H1 (cell line): ENCODE data around the gene DAB2IP. TPM values are rescaled to one million over a fixed set of nuclear protein-coding genes. Genes with fewer than 3 reads are reported as not detected.

ENCODE experiments used
- CTCF ChIA-PET: fragments of 300-600 bp; sonication (Branson Sonifier 250); formaldehyde crosslinking; loops from one replicate; lab custom pipeline; 2021; ENCODE audit not compliant: partially characterized antibody; lab: Charles Lee
- POLR2A ChIA-PET: fragments of 300-600 bp; sonication (Branson Sonifier 250); formaldehyde crosslinking; loops from one replicate; lab custom pipeline; 2021; ENCODE audit warnings: inconsistent platforms; ENCODE audit not compliant: partially characterized antibody; lab: Charles Lee
- DNase-seq, 2 experiments: peaks; one replicate each; pipeline versions ENCODE4 v3.0.0 to v3.0.0-alpha.2; 2010 to 2022; ENCODE audit warnings: low spot score in 2 of 2, low read depth in 1 of 2, mixed read lengths in 1 of 2
- FAIRE-seq: peaks from 2 replicates; lab custom pipeline; 2011; peaks lifted over from hg19 to GRCh38; lab: Jason Lieb, UNC
- H2AFZ ChIP-seq: 2 replicates; pipeline ENCODE4 v1.8.1; 2012; ENCODE audit warnings: low read length, inconsistent platforms
- H2AK5ac ChIP-seq: 2 replicates; pipeline ENCODE4 v1.6.1; 2013; ENCODE audit warnings: low read depth, low read length
- H2BK120ac ChIP-seq: replicated peaks from 2 replicates; pipeline ENCODE3; 2013; ENCODE audit warnings: low read depth, low read length, inconsistent platforms
- H2BK12ac ChIP-seq: 2 replicates; pipeline ENCODE4 v1.6.1; 2013; ENCODE audit warnings: low read depth, low read length
- H2BK15ac ChIP-seq: 2 replicates; pipeline ENCODE4 v1.6.1; 2013; ENCODE audit warnings: low read length
- H2BK20ac ChIP-seq: 2 replicates; pipeline ENCODE4 v1.6.1; 2013; ENCODE audit warnings: low read length
- H2BK5ac ChIP-seq: 2 replicates; pipeline ENCODE4 v1.6.1; 2013; ENCODE audit warnings: low read depth, low read length
- H3K14ac ChIP-seq: 2 replicates; pipeline ENCODE4 v1.6.1; 2013; ENCODE audit warnings: inconsistent platforms; ENCODE audit not compliant: insufficient read length
- H3K18ac ChIP-seq: 2 replicates; pipeline ENCODE4 v1.6.1; 2013; ENCODE audit warnings: low read length; ENCODE audit errors: extremely low read depth
- H3K23ac ChIP-seq: 2 replicates; pipeline ENCODE4 v1.6.1; 2013; ENCODE audit warnings: inconsistent platforms; ENCODE audit not compliant: insufficient read length
- H3K23me2 ChIP-seq: 2 replicates; pipeline ENCODE4 v1.6.1; 2013; ENCODE audit warnings: low read depth, low read length
- H3K27ac ChIP-seq: 2 replicates; pipeline ENCODE4 v1.6.1; 2011; ENCODE audit warnings: low read depth, low read length, inconsistent platforms
- H3K27me3 ChIP-seq, 4 experiments: replicated peaks in 1 of 4; 1 replicate in 1 of 4; 2 replicates in 3 of 4; pipeline versions ENCODE4 v1.6.1 to v1.8.1; 2011 to 2013; ENCODE audit warnings: low read length in 3 of 4, mild to moderate bottlenecking in 3 of 4, inconsistent platforms in 2 of 4, mixed read lengths in 2 of 4, moderate library complexity in 1 of 4; ENCODE audit not compliant: control insufficient read depth in 3 of 4, insufficient read depth in 3 of 4; ENCODE audit errors: extremely low read depth in 1 of 4
- H3K36me3 ChIP-seq, 4 experiments: 2 replicates each; pipeline versions ENCODE4 v1.6.1 to v1.8.1; 2011 to 2013; ENCODE audit warnings: mild to moderate bottlenecking in 4 of 4, low read length in 3 of 4, moderate library complexity in 2 of 4, control low read depth in 1 of 4, inconsistent platforms in 1 of 4; ENCODE audit not compliant: insufficient read depth in 4 of 4, control insufficient read depth in 2 of 4
- H3K4ac ChIP-seq: replicated peaks from 2 replicates; pipeline ENCODE3; 2013; ENCODE audit warnings: low read length, low read depth, mixed read lengths, inconsistent platforms; ENCODE audit not compliant: insufficient read length
- H3K4me1 ChIP-seq, 4 experiments: replicated peaks in 1 of 4; 1 replicate in 1 of 4; 2 replicates in 3 of 4; pipeline versions ENCODE4 v1.6.1 to v1.8.1; 2011 to 2013; ENCODE audit warnings: low read length in 3 of 4, inconsistent platforms in 2 of 4, mixed read lengths in 1 of 4; ENCODE audit not compliant: insufficient read depth in 4 of 4, control insufficient read depth in 3 of 4
- H3K4me2 ChIP-seq, 2 experiments: 2 replicates each; pipeline versions ENCODE4 v1.6.1 to v1.8.1; 2011 to 2013; ENCODE audit warnings: low read depth in 2 of 2, low read length in 2 of 2, control low read depth in 1 of 2, inconsistent platforms in 1 of 2, mild to moderate bottlenecking in 1 of 2; ENCODE audit not compliant: insufficient read depth in 1 of 2
- H3K4me3 ChIP-seq, 4 experiments: fragments of 200-600, 300-600 bp in 1 of 4; sonication (generic), shearing (Covaris generic), sonication (Bioruptor Twin) in 1 of 4; 2 replicates each; pipeline versions ENCODE4 v1.5.1 to v1.8.1; 2011 to 2016; ENCODE audit warnings: low read length in 4 of 4, low read depth in 3 of 4, control low read depth in 2 of 4, inconsistent platforms in 2 of 4, mild to moderate bottlenecking in 2 of 4, mixed read lengths in 1 of 4, moderate library complexity in 1 of 4; ENCODE audit not compliant: insufficient read depth in 2 of 4; ENCODE audit errors: extremely low read depth in 1 of 4
- H3K56ac ChIP-seq: replicated peaks from 2 replicates; pipeline ENCODE3; 2013; ENCODE audit warnings: low read depth, mild to moderate bottlenecking, mixed read lengths, low read length, inconsistent platforms; ENCODE audit not compliant: insufficient read length
- H3K79me1 ChIP-seq: 2 replicates; pipeline ENCODE4 v1.6.1; 2013; ENCODE audit warnings: low read depth, low read length, control low read depth
- H3K79me2 ChIP-seq, 2 experiments: 2 replicates each; pipeline versions ENCODE4 v1.6.1 to v1.8.1; 2012 to 2013; ENCODE audit warnings: low read length in 2 of 2, mild to moderate bottlenecking in 2 of 2, inconsistent platforms in 1 of 2; ENCODE audit not compliant: insufficient read depth in 2 of 2, control insufficient read depth in 1 of 2
- H3K9ac ChIP-seq, 4 experiments: replicated peaks in 1 of 4; 1 replicate in 1 of 4; 2 replicates in 3 of 4; pipeline versions ENCODE4 v1.6.1 to v1.8.1; 2011 to 2013; ENCODE audit warnings: low read depth in 3 of 4, low read length in 3 of 4, control low read depth in 2 of 4, mild to moderate bottlenecking in 2 of 4, moderate library complexity in 2 of 4, inconsistent platforms in 1 of 4; ENCODE audit errors: extremely low read depth in 1 of 4
- H3K9me3 ChIP-seq, 2 experiments: 2 replicates each; pipeline versions ENCODE4 v1.6.1 to v1.8.1; 2012 to 2013; ENCODE audit warnings: mild to moderate bottlenecking in 2 of 2, moderate library complexity in 2 of 2, control low read depth in 1 of 2, inconsistent platforms in 1 of 2, low read depth in 1 of 2, low read length in 1 of 2, mixed read lengths in 1 of 2; ENCODE audit not compliant: insufficient read depth in 2 of 2
- H4K20me1 ChIP-seq, 2 experiments: replicated peaks in 1 of 2; 2 replicates each; pipeline versions ENCODE3 to v1.8.1; 2011 to 2013; ENCODE audit warnings: inconsistent platforms in 2 of 2, low read length in 2 of 2, mild to moderate bottlenecking in 1 of 2; ENCODE audit not compliant: insufficient read depth in 2 of 2, control insufficient read depth in 1 of 2
- H4K5ac ChIP-seq: 2 replicates; pipeline ENCODE4 v1.6.1; 2013; ENCODE audit warnings: low read length, low read depth, mixed read lengths, inconsistent platforms; ENCODE audit not compliant: insufficient read length
- H4K8ac ChIP-seq: 2 replicates; pipeline ENCODE4 v1.8.0; 2013; ENCODE audit warnings: mild to moderate bottlenecking, moderate library complexity, low read length, inconsistent platforms; ENCODE audit not compliant: insufficient read depth; ENCODE audit errors: extremely low read depth
- H4K91ac ChIP-seq: replicated peaks from 2 replicates; pipeline ENCODE3; 2013; ENCODE audit warnings: low read length, mixed read lengths, inconsistent platforms; ENCODE audit not compliant: insufficient read length
- ASH2L ChIP-seq: fragments of 200-600, 300-600 bp; sonication (generic); IDR thresholded peaks from one replicate; pipeline ENCODE4 v1.7.1; 2017; ENCODE audit warnings: low read length
- BCL11A ChIP-seq, 2 experiments: IDR thresholded peaks; one replicate each; pipeline ENCODE4 v1.6.1; 2011; ENCODE audit warnings: low read depth in 2 of 2, low read length in 2 of 2, mild to moderate bottlenecking in 2 of 2
- CBX5 ChIP-seq: fragments of 300-800, 300-1000 bp; sonication (generic); IDR thresholded peaks from 2 replicates; pipeline ENCODE4 v1.7.1; 2016; ENCODE audit warnings: antibody characterized with exemption, low read length, low read depth
- EZH2 ChIP-seq: fragments of 200-600 bp; sonication (generic); IDR thresholded peaks from 2 replicates; pipeline ENCODE4 v1.7.1; 2012; ENCODE audit warnings: low read depth, mild to moderate bottlenecking, moderate library complexity, low read length, inconsistent platforms; ENCODE audit not compliant: severe bottlenecking
- KDM1A ChIP-seq: fragments of 200-600, 300-600 bp; sonication (generic); IDR thresholded peaks from 2 replicates; pipeline ENCODE4 v1.7.1; 2016; ENCODE audit warnings: mild to moderate bottlenecking, low read length, borderline replicate concordance
- PHF8 ChIP-seq: fragments of 200-600 bp; sonication (generic); conservative IDR thresholded peaks from 2 replicates; pipeline ENCODE4 v1.7.1; 2012; ENCODE audit warnings: low read depth, mild to moderate bottlenecking, inconsistent platforms, low read length, moderate library complexity
- RXRA ChIP-seq: IDR thresholded peaks from 2 replicates; pipeline ENCODE4 v1.6.1; 2011; ENCODE audit warnings: low read depth, mild to moderate bottlenecking, low read length, moderate library complexity; ENCODE audit not compliant: insufficient read depth
- SAP30 ChIP-seq: fragments of 300-600 bp; sonication (generic); IDR thresholded peaks from 2 replicates; pipeline ENCODE4 v1.7.1; 2012; ENCODE audit warnings: low read length, moderate library complexity, mild to moderate bottlenecking, inconsistent platforms; ENCODE audit not compliant: insufficient read depth, insufficient replicate concordance
- SP2 ChIP-seq: IDR thresholded peaks from 2 replicates; pipeline ENCODE4 v1.6.1; 2012; ENCODE audit warnings: mild to moderate bottlenecking, low read length, inconsistent platforms
- SRF ChIP-seq: IDR thresholded peaks from 2 replicates; pipeline ENCODE4 v1.6.1; 2011; ENCODE audit warnings: mild to moderate bottlenecking, low read depth, low read length, moderate library complexity
- SUZ12 ChIP-seq: fragments of 200-600 bp; sonication (generic); IDR thresholded peaks from 2 replicates; pipeline ENCODE4 v1.6.1; 2012; ENCODE audit warnings: mild to moderate bottlenecking, inconsistent platforms, low read length, moderate library complexity, mixed read lengths
- TBP ChIP-seq: IDR thresholded peaks from 2 replicates; pipeline ENCODE4 v1.6.1; 2011; ENCODE audit warnings: low read depth, low read length, improper control_type of control experiment
- WGBS, 2 experiments: shearing (Covaris generic) in 1 of 2; methylation state at CpG; one replicate each; pipeline versions ENCODE4 v1.1.6 to v1.1.7; 2013 to 2015; ENCODE audit warnings: low lambda C conversion rate in 2 of 2, mixed read lengths in 2 of 2, inconsistent platforms in 1 of 2, low coverage in 1 of 2, missing lambda C conversion rate in 1 of 2; ENCODE audit not compliant: insufficient replicate concordance in 2 of 2, insufficient coverage in 1 of 2, insufficient read length in 1 of 2; ENCODE audit errors: extremely low coverage in 1 of 2, missing lambda C conversion rate in 1 of 2; 5-methylcytosine and 5-hydroxymethylcytosine counted together
- polyA plus RNA-seq, 7 experiments: library from polyadenylated mRNA; depleted of rRNA in 3 of 7; stranded (reverse) in 5 of 7; unstranded in 2 of 7; fragments of >200 nt in 5 of 7; fragments of 200-250 nt in 2 of 7; gene quantifications; 1 replicate in 5 of 7; 2 replicates in 1 of 7; 4 replicates in 1 of 7; pipeline versions ENCODE4 v1.2.1 to v1.2.3, GENCODE V29; 2011 to 2013; ENCODE audit warnings: missing spikeins in 2 of 7, mixed read lengths in 2 of 7
- total RNA-seq: library from RNA; stranded (reverse); fragmentation: NEBNext Ultra II Directional; extraction: Animal tissue kit (Norgen Biotek cat#: 25700); gene quantifications from 2 replicates; pipeline ENCODE4 v1.2.1, GENCODE V29; 2021

Gene DAB2IP
- total and polyA plus RNA-seq, 2 of the 8 experiments (the other 6 are each of a cell fraction or from before 2014, with no cell fraction given) = 19.7 to 39.5 TPM

DNA sequence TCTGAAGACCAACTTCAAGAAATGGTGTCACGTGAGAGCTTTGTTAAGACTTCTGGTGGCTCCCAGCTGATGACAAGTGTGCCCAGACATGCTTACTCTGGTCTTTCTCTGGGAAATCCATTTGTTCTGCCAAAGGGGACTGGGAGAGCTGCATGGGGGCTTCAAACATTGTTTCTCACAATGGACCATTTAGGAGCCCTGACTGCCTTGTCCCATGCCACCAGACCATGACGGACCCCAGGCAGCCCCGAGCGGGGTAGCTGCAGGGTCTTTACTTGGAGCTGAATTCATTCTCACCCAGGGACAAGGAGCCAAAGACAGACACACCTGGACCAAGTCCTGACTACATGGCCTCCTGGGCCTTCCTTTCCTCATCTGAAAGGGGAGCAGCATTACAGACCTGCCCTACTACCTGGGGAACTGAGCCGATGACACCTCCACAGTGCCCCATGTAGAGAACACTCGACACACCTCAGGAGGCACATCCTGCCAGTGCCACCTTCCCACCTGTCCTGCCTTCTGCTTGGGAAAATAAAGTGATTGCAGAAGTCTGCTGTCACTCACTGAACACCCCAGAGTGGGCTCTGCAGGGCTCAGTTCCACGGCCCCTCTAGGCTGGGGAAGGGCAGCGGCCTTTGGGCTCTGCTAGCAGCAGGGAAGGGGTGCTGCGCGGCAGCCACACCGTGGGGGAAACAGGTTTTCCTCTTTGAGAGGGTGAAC, 169.0 kb downstream of the DAB2IP start:
- H3K23ac ChIP-seq = no peak overlapping the region
- no peak overlapping the region; the same call in 1 of the 2 replicates for H2BK12ac ChIP-seq
- peak overlapping the region; percentile 51; the same call in 1 of the 2 replicates for H3K18ac ChIP-seq
- ChIA-PET CTCF (interaction anchor here (0.6 to 2.0 kb wide), 9 partner anchors 14 to 199 kb away, joined by 3 to 5 read pairs (median 4); no protein-coding TSS in a partner anchor), POLR2A (interaction anchor here (0.8 to 1.4 kb wide), 3 partner anchors 9 to 34 kb away, joined by 3 to 4 read pairs (median 4); no protein-coding TSS in a partner anchor)
- no peak overlapping the region; the same call in 1 of the 2 replicates for H2AK5ac ChIP-seq
- FAIRE-seq (no peak), DNase-seq (peak in 1 of 2 experiments; percentile 42)
- H3K4me3 ChIP-seq = no peak overlapping the region
- 0 out of 2 replicates have a peak overlapping the region, but pooled peaks have one; percentile 13 for H2BK20ac ChIP-seq
- H3K79me1 ChIP-seq = peaks cover 3% of the 10 kb centered on the region; the same call in 1 of the 2 replicates
- no peak overlapping the region; the same call in 1 of the 2 replicates for H4K8ac ChIP-seq
- H2BK5ac ChIP-seq = no peak overlapping the region; the same call in 1 of the 2 replicates
- no peak overlapping the region for H3K9ac ChIP-seq
- H3K4me2 ChIP-seq = peak overlapping the region in 1 of 2 experiments; percentile 22; a peak in 1 of 4 replicates
- no peaks in the 10 kb centered on the region for H3K9me3 ChIP-seq
- H2AFZ ChIP-seq = no peak overlapping the region
- no peak overlapping the region for H4K5ac ChIP-seq
- no peak overlapping the region for H3K27ac ChIP-seq
- no peak overlapping the region for H3K4ac ChIP-seq
- H4K20me1 ChIP-seq = peaks cover 0 to 2% of the 10 kb centered on the region in 2 experiments
- H3K27me3 ChIP-seq = no peaks in the 10 kb centered on the region
- no peaks in the 10 kb centered on the region for H3K36me3 ChIP-seq
- peak overlapping the region; percentile 30 for H4K91ac ChIP-seq
- H3K23me2 ChIP-seq = no peaks in the 10 kb centered on the region; the same call in 1 of the 2 replicates
- no peak overlapping the region for H3K56ac ChIP-seq
- WGBS, 2 experiments = 88% methylated on average over 10 of the region's 11 CpGs; no CpG with 5 or more reads in 1 of the 2 experiments
- peaks cover 6 to 21% (median 13%) of the 10 kb centered on the region in 4 experiments for H3K4me1 ChIP-seq
- no peaks in the 10 kb centered on the region for H3K79me2 ChIP-seq
- H3K14ac ChIP-seq = no peak overlapping the region
- H2BK15ac ChIP-seq = peak overlapping the region; percentile 74; the same call in 1 of the 2 replicates
- H2BK120ac ChIP-seq = no peak overlapping the region
- no peak for TF ChIP-seq KDM1A
- TF ChIP-seq CBX5 = no peak
- no peak for TF ChIP-seq BCL11A (IDR thresholded peaks at IDR 0.05; ENCODE audit: low read depth in 2 of 2, low read length in 2 of 2)
- no peak for TF ChIP-seq SAP30
- no peak for TF ChIP-seq SRF
- TF ChIP-seq TBP = no peak
- TF ChIP-seq EZH2 = no peak
- no peak for TF ChIP-seq SUZ12
- TF ChIP-seq PHF8 = no peak
- no peak for TF ChIP-seq SP2
- no peak for TF ChIP-seq ASH2L
- no peak for TF ChIP-seq RXRA
